Right kidney (tissue), 9 donors: Measurements from ENCODE around the gene MYO10.
"Not testable (repeated sequence)": the region's sequence is repeated elsewhere in the genome, so short reads cannot be mapped to it uniquely, and the experiment has no call there.

Experiments used
- DNase-seq: peaks from one replicate; pipeline ENCODE4 v3.0.0-alpha.2; 2016
- long read RNA-seq, 8 donors: transcript quantifications; one replicate each; lab custom pipeline, GENCODE V29; 2026

The MYO10 gene
- long read RNA-seq, donor 1, result 0 reads
- long read RNA-seq, donor 2, result 0 reads
- long read RNA-seq, donor 3, partial matches to known transcripts, result 13 of 13 reads
- long read RNA-seq, donor 3, other reads (novel, unspliced or antisense), result 0 of 13 reads
- long read RNA-seq, donor 4, partial matches to known transcripts, result 17 of 17 reads
- long read RNA-seq, donor 4, other reads (novel, unspliced or antisense), result 0 of 17 reads
- long read RNA-seq, donor 5, partial matches to known transcripts, result 11 of 11 reads
- long read RNA-seq, donor 5, other reads (novel, unspliced or antisense), result 0 of 11 reads
- long read RNA-seq, donor 6, partial matches to known transcripts, result 10 of 10 reads
- long read RNA-seq, donor 6, other reads (novel, unspliced or antisense), result 0 of 10 reads
- long read RNA-seq, donor 7, partial matches to known transcripts, result 27 of 27 reads
- long read RNA-seq, donor 7, other reads (novel, unspliced or antisense), result 0 of 27 reads
- long read RNA-seq, donor 8, result 0 reads

GRCh38 chr5:16936150-16936988 is at the start of gene MYO10:
Gene MYO10, minus strand, starts transcription at chr5:16936288. Its CDS starts 480 bp downstream, at chr5:16935808.
- DNase-seq, result peak; percentile 95

- DNase-seq, result not testable (repeated sequence)
Measured at GRCh38 chr5:16985304-16985703, 49.2 kb upstream of the MYO10 start.

GRCh38 chr5:16983972-16984371 is 47.9 kb upstream of the MYO10 start:
- DNase-seq, result no peak

- no peak for DNase-seq
Measured at GRCh38 chr5:16983022-16983639, 47.0 kb upstream of the MYO10 start.

GRCh38 chr5:16981700-16982099 is 45.6 kb upstream of the MYO10 start:
- DNase-seq, result no peak

GRCh38 chr5:16980983-16981382 is 44.9 kb upstream of the MYO10 start:
- DNase-seq, result no peak

- no peak for DNase-seq
Measured at GRCh38 chr5:16978296-16978695, 42.2 kb upstream of the MYO10 start.

- DNase-seq, result no peak
Measured at GRCh38 chr5:16976625-16977008, 40.5 kb upstream of the MYO10 start.

GRCh38 chr5:16975950-16976624 is 40.0 kb upstream of the MYO10 start:
- DNase-seq, result no peak

GRCh38 chr5:16974981-16975380 is 38.9 kb upstream of the MYO10 start:
- DNase-seq, result no peak

GRCh38 chr5:16970826-16971225 is 34.7 kb upstream of the MYO10 start:
- no peak for DNase-seq

GRCh38 chr5:16970260-16970659 is 34.2 kb upstream of the MYO10 start:
- DNase-seq, result no peak

- DNase-seq, result no peak
Measured at GRCh38 chr5:16965581-16965980, 29.5 kb upstream of the MYO10 start.

GRCh38 chr5:16963821-16964220 is 27.7 kb upstream of the MYO10 start:
- no peak for DNase-seq

- no peak for DNase-seq
Measured at GRCh38 chr5:16961131-16961530, 25.0 kb upstream of the MYO10 start.

GRCh38 chr5:16957304-16958196 is 21.5 kb upstream of the MYO10 start:
- no peak for DNase-seq

- no peak for DNase-seq
Measured at GRCh38 chr5:16953729-16954128, 17.6 kb upstream of the MYO10 start.

- no peak for DNase-seq
Measured at GRCh38 chr5:16952968-16953671, 17.0 kb upstream of the MYO10 start.

GRCh38 chr5:16946725-16947124 is 10.6 kb upstream of the MYO10 start:
- DNase-seq, result no peak

- no peak for DNase-seq
Measured at GRCh38 chr5:16944816-16945562, 8.9 kb upstream of the MYO10 start.
